ENCODE measurements around the gene MAPKAPK3.
A peak's percentile ranks its signal among the peaks of the same experiment; 100 is the strongest.

The MAPKAPK3 gene

GRCh38 chr3:50587373-50587772 lies 29.6 kb upstream of the MAPKAPK3 start:
- no peak for DNase-seq (ENCODE audit: low read depth in 2 of 2)

- DNase-seq (ENCODE audit: low read depth in 2 of 2): peak; percentile 80 to 87
These were observed 28.9 kb upstream of the MAPKAPK3 start for GRCh38 chr3:50587806-50588758.

- DNase-seq (ENCODE audit: low read depth in 2 of 2): no peak
These were observed 28.1 kb upstream of the MAPKAPK3 start for GRCh38 chr3:50588759-50589433.

GRCh38 chr3:50591196-50591741 lies 25.7 kb upstream of the MAPKAPK3 start:
- DNase-seq (ENCODE audit: low read depth in 2 of 2): no peak

GRCh38 chr3:50592568-50592967 lies 24.4 kb upstream of the MAPKAPK3 start:
- no peak for DNase-seq (ENCODE audit: low read depth in 2 of 2)

- no peak for DNase-seq (ENCODE audit: low read depth in 2 of 2)
These were observed 22.6 kb upstream of the MAPKAPK3 start for GRCh38 chr3:50594253-50594785.

GRCh38 chr3:50599115-50599715 lies 17.7 kb upstream of the MAPKAPK3 start:
- DNase-seq (ENCODE audit: low read depth in 2 of 2): no peak

GRCh38 chr3:50599716-50600118 lies 17.2 kb upstream of the MAPKAPK3 start:
- DNase-seq (ENCODE audit: low read depth in 2 of 2): no peak

- no peak for DNase-seq (ENCODE audit: low read depth in 2 of 2)
These were observed 16.7 kb upstream of the MAPKAPK3 start for GRCh38 chr3:50600141-50600753.

GRCh38 chr3:50600841-50601591 lies 15.9 kb upstream of the MAPKAPK3 start:
- peak; percentile 87 to 94 for DNase-seq (ENCODE audit: low read depth in 2 of 2)

- no peak for DNase-seq (ENCODE audit: low read depth in 2 of 2)
These were observed 14.3 kb upstream of the MAPKAPK3 start for GRCh38 chr3:50602595-50603191.

GRCh38 chr3:50603261-50604109 lies 13.5 kb upstream of the MAPKAPK3 start:
- no peak for DNase-seq (ENCODE audit: low read depth in 2 of 2)

- DNase-seq (ENCODE audit: low read depth in 2 of 2): no peak
These were observed 12.8 kb upstream of the MAPKAPK3 start for GRCh38 chr3:50604110-50604621.

- no peak for DNase-seq (ENCODE audit: low read depth in 2 of 2)
These were observed 12.0 kb upstream of the MAPKAPK3 start for GRCh38 chr3:50604628-50605588.

- no peak for DNase-seq (ENCODE audit: low read depth in 2 of 2)
These were observed 11.0 kb upstream of the MAPKAPK3 start for GRCh38 chr3:50605901-50606326.

GRCh38 chr3:50606596-50606995 lies 10.4 kb upstream of the MAPKAPK3 start:
- DNase-seq (ENCODE audit: low read depth in 2 of 2): no peak

- DNase-seq (ENCODE audit: low read depth in 2 of 2): no peak
These were observed 9.5 kb upstream of the MAPKAPK3 start for GRCh38 chr3:50607271-50608091.

All from stimulated activated CD4-positive, alpha-beta T cell treated with anti-CD3 and anti-CD28 coated beads, Interleukin-4, amount 100 ng/mL, for 48 hours (primary cell).